ENCODE results near the gene FBXO45.
"Not testable (repeated sequence)": the region's sequence is repeated elsewhere in the genome, so short reads cannot be mapped to it uniquely, and the experiment has no call there.

Gene FBXO45

GRCh38 chr3:196558476-196558875, 10.0 kb upstream of the FBXO45 start:
- no peak for DNase-seq

- no peak for DNase-seq
These were observed 8.6 kb upstream of the FBXO45 start for GRCh38 chr3:196559826-196560225.

- DNase-seq = no peak
These were observed 4.7 kb upstream of the FBXO45 start for GRCh38 chr3:196563721-196564225.

GRCh38 chr3:196569003-196569516, 600 bp downstream of the FBXO45 start:
- peak; percentile 4 for DNase-seq

GRCh38 chr3:196570332-196570731, 1.9 kb downstream of the FBXO45 start:
- not testable (repeated sequence) for DNase-seq

GRCh38 chr3:196572389-196572788, 3.9 kb downstream of the FBXO45 start:
- DNase-seq = no peak

- no peak for DNase-seq
These were observed 16.7 kb downstream of the FBXO45 start for GRCh38 chr3:196585044-196585757.

- DNase-seq = no peak
These were observed 21.8 kb downstream of the FBXO45 start for GRCh38 chr3:196590279-196590678.

- DNase-seq = no peak
These were observed 27.9 kb downstream of the FBXO45 start for GRCh38 chr3:196596355-196596754.

- peak; percentile 7 for DNase-seq
These were observed 29.7 kb downstream of the FBXO45 start for GRCh38 chr3:196597971-196598733.

- no peak for DNase-seq
These were observed 31.3 kb downstream of the FBXO45 start for GRCh38 chr3:196599734-196600128.

- DNase-seq = no peak
These were observed 31.9 kb downstream of the FBXO45 start for GRCh38 chr3:196600359-196600758.

- no peak for DNase-seq
These were observed 34.2 kb downstream of the FBXO45 start for GRCh38 chr3:196602673-196603072.

- no peak for DNase-seq
These were observed 35.2 kb downstream of the FBXO45 start for GRCh38 chr3:196603683-196604082.

GRCh38 chr3:196604548-196604947, 36.1 kb downstream of the FBXO45 start:
- no peak for DNase-seq

GRCh38 chr3:196608693-196609092, 40.2 kb downstream of the FBXO45 start:
- no peak for DNase-seq

GRCh38 chr3:196609343-196609775, 40.9 kb downstream of the FBXO45 start:
- peak; percentile 68 for DNase-seq

GRCh38 chr3:196609805-196610515, 41.5 kb downstream of the FBXO45 start:
- no peak for DNase-seq

GRCh38 chr3:196611761-196612483, 43.5 kb downstream of the FBXO45 start:
- DNase-seq = no peak

- DNase-seq = not testable (repeated sequence)
These were observed 46.8 kb downstream of the FBXO45 start for GRCh38 chr3:196615234-196615633.

GRCh38 chr3:196617256-196617655, 48.8 kb downstream of the FBXO45 start:
- no peak for DNase-seq

GRCh38 chr3:196619223-196619622, 50.8 kb downstream of the FBXO45 start:
- DNase-seq = no peak
